Measurements from ENCODE around the gene FZD4.

- TF ChIP-seq, protein P1, sequence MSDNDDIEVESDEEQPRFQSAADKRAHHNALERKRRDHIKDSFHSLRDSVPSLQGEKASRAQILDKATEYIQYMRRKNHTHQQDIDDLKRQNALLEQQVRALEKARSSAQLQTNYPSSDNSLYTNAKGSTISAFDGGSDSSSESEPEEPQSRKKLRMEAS (IDR thresholded peaks at IDR 0.05; ENCODE audit: low read depth, low read length): no peak
- TF ChIP-seq, protein P2, sequence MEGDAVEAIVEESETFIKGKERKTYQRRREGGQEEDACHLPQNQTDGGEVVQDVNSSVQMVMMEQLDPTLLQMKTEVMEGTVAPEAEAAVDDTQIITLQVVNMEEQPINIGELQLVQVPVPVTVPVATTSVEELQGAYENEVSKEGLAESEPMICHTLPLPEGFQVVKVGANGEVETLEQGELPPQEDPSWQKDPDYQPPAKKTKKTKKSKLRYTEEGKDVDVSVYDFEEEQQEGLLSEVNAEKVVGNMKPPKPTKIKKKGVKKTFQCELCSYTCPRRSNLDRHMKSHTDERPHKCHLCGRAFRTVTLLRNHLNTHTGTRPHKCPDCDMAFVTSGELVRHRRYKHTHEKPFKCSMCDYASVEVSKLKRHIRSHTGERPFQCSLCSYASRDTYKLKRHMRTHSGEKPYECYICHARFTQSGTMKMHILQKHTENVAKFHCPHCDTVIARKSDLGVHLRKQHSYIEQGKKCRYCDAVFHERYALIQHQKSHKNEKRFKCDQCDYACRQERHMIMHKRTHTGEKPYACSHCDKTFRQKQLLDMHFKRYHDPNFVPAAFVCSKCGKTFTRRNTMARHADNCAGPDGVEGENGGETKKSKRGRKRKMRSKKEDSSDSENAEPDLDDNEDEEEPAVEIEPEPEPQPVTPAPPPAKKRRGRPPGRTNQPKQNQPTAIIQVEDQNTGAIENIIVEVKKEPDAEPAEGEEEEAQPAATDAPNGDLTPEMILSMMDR (IDR thresholded peaks at IDR 0.05 in 2 of 3, conservative IDR thresholded peaks at IDR 0.05 in 1 of 3; ENCODE audit: control insufficient read depth in 2 of 3, extremely low read depth in 1 of 3, insufficient read depth in 1 of 3, low read depth in 3 of 3, low read length in 3 of 3): no peak
- TF ChIP-seq SPI1 (IDR thresholded peaks at IDR 0.05; ENCODE audit: borderline replicate concordance, insufficient read depth, low read depth, low read length) (no peak), TCF12 (IDR thresholded peaks at IDR 0.05; ENCODE audit: low read depth, low read length) (no peak), POLR2A (IDR thresholded peaks at IDR 0.05; ENCODE audit: low read depth, low read length) (no peak), ELK1 (IDR thresholded peaks at IDR 0.05; ENCODE audit: low read depth, low read length) (no peak), TARDBP (IDR thresholded peaks at IDR 0.05; ENCODE audit: borderline replicate concordance) (no peak), SMARCA5 (IDR thresholded peaks at IDR 0.05) (no peak), BHLHE40 (IDR thresholded peaks at IDR 0.05; ENCODE audit: borderline replicate concordance in 1 of 2, low read depth in 2 of 2, low read length in 1 of 2) (no peak)
- TF ChIP-seq, protein P3, sequence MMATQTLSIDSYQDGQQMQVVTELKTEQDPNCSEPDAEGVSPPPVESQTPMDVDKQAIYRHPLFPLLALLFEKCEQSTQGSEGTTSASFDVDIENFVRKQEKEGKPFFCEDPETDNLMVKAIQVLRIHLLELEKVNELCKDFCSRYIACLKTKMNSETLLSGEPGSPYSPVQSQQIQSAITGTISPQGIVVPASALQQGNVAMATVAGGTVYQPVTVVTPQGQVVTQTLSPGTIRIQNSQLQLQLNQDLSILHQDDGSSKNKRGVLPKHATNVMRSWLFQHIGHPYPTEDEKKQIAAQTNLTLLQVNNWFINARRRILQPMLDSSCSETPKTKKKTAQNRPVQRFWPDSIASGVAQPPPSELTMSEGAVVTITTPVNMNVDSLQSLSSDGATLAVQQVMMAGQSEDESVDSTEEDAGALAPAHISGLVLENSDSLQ (IDR thresholded peaks at IDR 0.05): no peak
These were observed 13.9 kb downstream of the FZD4 start for GRCh38 chr11:86941077-86941870.

Data from GM12878 (cell line).